HG02642 (cell line): ENCODE data around the gene NMNAT1.

ENCODE experiments used
- ATAC-seq: cut with Tn5 transposase; IDR thresholded peaks from one replicate; pipeline ENCODE4 v1.9.1; 2021; ENCODE audit warnings: mild to moderate bottlenecking; ENCODE audit not compliant: unreplicated experiment, poor library complexity

Gene NMNAT1

DNA sequence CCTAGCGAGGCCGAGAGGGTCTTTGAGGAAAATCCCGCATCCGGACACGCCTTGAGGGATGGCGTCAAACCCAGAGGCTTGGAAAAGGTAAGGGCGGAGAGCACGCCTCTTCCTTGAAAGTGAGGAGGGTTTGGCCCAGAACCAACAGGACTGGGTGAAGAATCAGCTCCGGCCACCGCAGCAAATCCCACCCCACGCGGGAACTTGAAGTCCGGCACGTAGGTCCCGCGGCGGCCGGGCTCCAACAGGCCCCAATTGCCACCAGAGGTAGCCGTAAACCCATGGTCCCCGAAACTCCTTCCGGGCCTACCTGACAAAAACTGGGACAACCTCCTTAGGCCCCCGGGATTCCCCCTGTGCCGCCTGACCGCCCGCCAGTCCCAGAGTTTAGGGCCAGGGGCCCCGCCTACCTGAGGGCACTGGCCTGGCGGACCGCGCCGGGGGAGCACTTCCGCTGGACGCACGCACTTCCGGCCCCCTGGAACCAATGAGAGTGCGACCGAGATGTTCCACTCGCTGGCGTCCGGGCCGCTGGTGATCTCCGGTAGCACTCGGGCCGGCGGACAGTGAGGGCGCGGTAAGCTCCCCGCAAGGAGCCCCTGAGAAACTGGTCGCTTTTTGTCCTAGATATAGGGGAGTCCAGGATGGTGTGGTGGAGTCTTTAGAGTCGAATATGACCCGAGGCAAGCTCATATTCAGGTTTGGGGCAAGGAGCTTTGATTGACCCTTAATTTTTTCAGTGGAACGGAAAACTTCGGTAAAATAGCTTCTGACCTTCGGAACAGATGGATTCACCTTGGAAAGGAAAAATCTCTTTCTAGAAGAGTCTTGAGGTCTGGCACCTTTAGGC is at the start of gene NMNAT1, which contains the start of gene LZIC:
Gene NMNAT1, plus strand, starts transcription at position 537 of the 850 bp plus-strand sequence. CDS start 28,599 bp downstream, outside the sequence.
Gene LZIC, minus strand, starts transcription at position 453 of the 850 bp plus-strand sequence. CDS start 6,772 bp downstream, outside the sequence.
- ATAC-seq = peak; percentile 94

GRCh38 chr1:9894115-9894514 is 49.2 kb upstream of the NMNAT1 start:
- ATAC-seq = no peak

- no peak for ATAC-seq
These were observed 42.9 kb upstream of the NMNAT1 start for GRCh38 chr1:9900142-9901043.

DNA sequence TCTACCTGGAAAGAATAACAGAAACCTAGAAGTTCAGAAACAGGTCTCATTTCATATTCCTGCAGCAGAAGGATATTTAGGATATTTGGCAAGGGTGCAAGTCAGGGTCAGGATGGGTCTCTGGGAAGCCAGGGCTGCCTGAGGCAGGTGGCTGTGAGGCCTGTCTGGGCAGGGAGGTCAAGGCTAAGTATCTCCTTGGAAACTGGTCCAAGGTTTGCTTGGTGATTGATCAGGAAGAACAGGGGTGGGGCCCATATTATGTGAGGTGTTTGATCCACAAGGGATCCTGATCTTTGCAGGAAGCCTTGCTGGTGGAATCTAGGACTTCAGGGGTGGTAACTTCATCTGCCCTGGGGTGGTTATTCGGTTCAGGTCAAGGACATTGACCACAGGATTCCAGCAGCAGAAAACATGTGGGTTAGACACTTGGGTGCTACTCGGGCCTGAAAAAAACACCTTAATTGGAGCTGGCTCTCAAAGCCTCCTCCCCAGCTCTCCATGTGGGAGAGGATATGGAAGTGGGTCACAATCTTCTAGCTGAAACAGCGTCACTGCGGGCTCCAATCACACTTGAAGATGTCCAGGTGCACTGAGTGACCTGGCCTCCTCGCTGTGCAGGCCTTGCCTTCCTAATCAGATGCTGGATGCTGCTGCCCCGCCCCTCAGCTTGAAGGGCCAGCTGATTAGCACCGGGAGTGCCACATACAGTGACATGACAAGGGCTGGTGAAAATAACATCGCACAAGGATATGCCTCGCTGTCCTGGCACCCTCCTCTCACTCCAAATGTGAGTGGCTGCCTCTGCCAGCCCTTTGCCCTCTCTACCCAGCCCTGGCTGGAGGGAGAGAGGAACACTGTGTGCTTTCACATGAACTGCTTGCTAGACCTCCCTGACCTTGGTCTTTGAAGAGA is 41.9 kb upstream of the NMNAT1 start:
- ATAC-seq = no peak

DNA sequence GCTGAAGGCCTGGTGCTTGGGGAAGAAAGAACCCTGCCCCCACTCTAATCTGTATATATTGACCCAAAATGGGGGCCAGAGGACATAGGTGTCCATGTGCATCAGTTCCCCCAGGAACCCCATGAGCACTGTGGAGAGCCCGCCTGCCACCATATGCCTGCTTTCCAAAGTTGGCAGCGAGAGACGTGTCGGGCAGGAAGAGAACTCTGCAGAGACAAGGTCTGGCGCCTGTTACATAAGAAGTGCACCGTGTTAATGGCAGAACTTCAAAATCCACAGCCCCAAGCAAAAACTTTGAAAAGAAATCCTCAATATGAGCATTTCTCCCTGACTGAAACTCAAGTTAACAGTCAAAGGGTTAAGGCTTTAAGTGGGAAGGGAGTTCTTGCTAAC is 41.2 kb upstream of the NMNAT1 start:
- no peak for ATAC-seq

GRCh38 chr1:9903801-9904527 is 39.3 kb upstream of the NMNAT1 start:
- ATAC-seq = no peak

DNA sequence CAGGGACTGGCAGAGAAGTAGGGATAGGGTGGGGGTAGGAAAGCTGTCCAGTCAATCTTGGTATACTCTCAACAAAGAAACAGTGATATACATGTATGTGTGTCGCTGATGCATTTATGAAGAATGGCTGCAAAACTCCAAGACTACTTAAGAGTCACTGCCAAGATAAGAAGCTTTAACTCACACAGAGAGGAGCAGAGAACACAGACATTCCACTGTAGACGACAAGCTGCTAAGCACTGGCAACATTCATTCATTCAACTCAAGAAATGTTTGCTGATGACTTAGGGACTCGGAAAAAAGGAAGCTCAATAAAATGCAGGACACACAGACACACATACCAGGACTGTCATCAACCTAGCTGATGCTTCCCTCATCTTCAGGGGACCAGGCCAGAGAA is 38.7 kb upstream of the NMNAT1 start:
- ATAC-seq = no peak

GRCh38 chr1:9905010-9905409 is 38.3 kb upstream of the NMNAT1 start:
- ATAC-seq = no peak

GRCh38 chr1:9906466-9906865 is 36.8 kb upstream of the NMNAT1 start:
- ATAC-seq = no peak

GRCh38 chr1:9907441-9907840 is 35.8 kb upstream of the NMNAT1 start:
- no peak for ATAC-seq

GRCh38 chr1:9908871-9909233 is 34.4 kb upstream of the NMNAT1 start:
- ATAC-seq = no peak

DNA sequence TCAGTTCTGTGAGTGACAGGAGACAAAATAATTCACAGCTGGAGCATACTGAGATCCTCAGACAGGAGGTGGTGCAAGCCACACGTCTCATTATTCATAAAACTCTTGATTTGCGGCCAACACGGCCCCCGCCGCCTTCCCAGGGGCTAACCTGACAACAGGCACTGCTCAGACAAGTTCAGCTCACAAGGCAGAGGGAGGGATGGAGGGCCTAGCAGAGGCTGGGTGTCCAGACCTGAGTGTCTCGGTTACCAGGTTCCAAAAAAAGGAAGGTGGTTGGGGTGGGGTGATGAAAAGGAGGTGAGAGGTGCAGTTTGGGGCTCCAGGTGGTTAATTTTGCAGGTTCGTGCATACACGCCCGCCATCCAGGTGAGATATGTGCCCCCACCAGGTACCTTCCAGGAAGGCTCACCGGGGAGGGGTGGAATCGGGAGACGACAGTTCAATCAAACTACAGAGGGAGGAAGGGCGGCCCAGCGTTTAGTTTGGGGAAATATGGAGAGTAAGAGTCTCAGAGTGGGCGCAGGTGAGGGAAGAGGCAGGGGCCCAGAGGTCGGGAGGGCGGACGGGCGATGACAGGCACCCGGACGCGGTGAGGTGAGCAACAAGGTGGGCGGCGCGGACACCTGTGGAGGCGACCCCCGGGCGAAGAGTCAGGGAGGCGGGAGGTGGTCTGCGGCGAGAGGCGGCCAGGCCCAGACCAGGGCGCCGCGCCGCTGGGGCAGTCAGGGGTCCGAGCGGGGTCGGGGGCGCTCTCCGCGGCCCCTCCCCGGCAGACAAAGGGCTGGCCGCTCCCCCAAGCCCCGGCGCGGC is 33.8 kb upstream of the NMNAT1 start:
- peak; percentile 5 for ATAC-seq

GRCh38 chr1:9910076-9910422 is 33.2 kb upstream of the NMNAT1 start, which contains the start of gene CTNNBIP1:
CTNNBIP1 (minus strand) TSS chr1:9910269; CDS start chr1:9872064, 38,205 bp downstream.
- ATAC-seq = peak; percentile 79

- ATAC-seq = peak; percentile 95
These were observed 32.7 kb upstream of the NMNAT1 start for GRCh38 chr1:9910423-9911178.

- no peak for ATAC-seq
These were observed 30.9 kb upstream of the NMNAT1 start for GRCh38 chr1:9912264-9912936.

GRCh38 chr1:9914610-9914937 is 28.7 kb upstream of the NMNAT1 start:
- no peak for ATAC-seq

- ATAC-seq = no peak
These were observed 26.8 kb upstream of the NMNAT1 start for GRCh38 chr1:9916452-9916851.
